Vagina (tissue), 2 donors: ENCODE measurements around the gene ZMAT3.

Experiments
- CTCF ChIP-seq, 3 experiments: fragments of 450-650 bp in 2 of 3; fragments of 200-600 bp in 1 of 3; sonication (generic) in 1 of 3; IDR thresholded peaks; one replicate each; pipeline ENCODE4 v1.5.1; 2017 to 2019; ENCODE audit warnings: antibody characterized with exemption in 3 of 3, mild to moderate bottlenecking in 2 of 3, moderate library complexity in 2 of 3
- POLR2A ChIP-seq, 2 donors: fragments of 450-650 bp; IDR thresholded peaks; one replicate each; pipeline ENCODE4 v1.6.1; 2017; ENCODE audit warnings: antibody characterized with exemption in 2 of 2, mild to moderate bottlenecking in 2 of 2, moderate library complexity in 2 of 2

GRCh38 chr3:179113903-179114302 lies 42.3 kb upstream of the ZMAT3 start:
- TF ChIP-seq CTCF (IDR thresholded peaks at IDR 0.05) (no peak), POLR2A (IDR thresholded peaks at IDR 0.05) (no peak)
